Activated naive CD8-positive, alpha-beta T cell treated with anti-CD3 and anti-CD28 coated beads, Interleukin-2, amount 50 U/mL, for 24 hours (primary cell): ENCODE data around the gene TOPBP1.
"Not testable (repeated sequence)": the region's sequence is repeated elsewhere in the genome, so short reads cannot be mapped to it uniquely, and the experiment has no call there.

Experiments
- ATAC-seq: fragments of 150-1000 bp; cut with Tn5 transposase; one replicate; pipeline ENCODE4 v1.10.0; 2021
- DNase-seq: peaks from one replicate; pipeline ENCODE4 v3.0.0; 2021
- H3K27ac Mint-ChIP-seq: one replicate; pipeline ENCODE4 v1.8.0; 2021; ENCODE audit warnings: mild to moderate bottlenecking, mixed read lengths
- H3K27me3 Mint-ChIP-seq: one replicate; pipeline ENCODE4 v1.8.0; 2021; ENCODE audit warnings: mixed read lengths
- H3K36me3 Mint-ChIP-seq: one replicate; pipeline ENCODE4 v1.8.0; 2021; ENCODE audit warnings: low read depth, mixed read lengths
- H3K4me1 Mint-ChIP-seq: one replicate; pipeline ENCODE4 v1.8.0; 2021; ENCODE audit warnings: mixed read lengths
- H3K4me3 Mint-ChIP-seq: one replicate; pipeline ENCODE4 v1.8.0; 2021; ENCODE audit warnings: mild to moderate bottlenecking, moderate library complexity, mixed read lengths
- H3K9me3 Mint-ChIP-seq: one replicate; pipeline ENCODE4 v1.8.0; 2021; ENCODE audit warnings: mixed read lengths

Gene TOPBP1

DNA sequence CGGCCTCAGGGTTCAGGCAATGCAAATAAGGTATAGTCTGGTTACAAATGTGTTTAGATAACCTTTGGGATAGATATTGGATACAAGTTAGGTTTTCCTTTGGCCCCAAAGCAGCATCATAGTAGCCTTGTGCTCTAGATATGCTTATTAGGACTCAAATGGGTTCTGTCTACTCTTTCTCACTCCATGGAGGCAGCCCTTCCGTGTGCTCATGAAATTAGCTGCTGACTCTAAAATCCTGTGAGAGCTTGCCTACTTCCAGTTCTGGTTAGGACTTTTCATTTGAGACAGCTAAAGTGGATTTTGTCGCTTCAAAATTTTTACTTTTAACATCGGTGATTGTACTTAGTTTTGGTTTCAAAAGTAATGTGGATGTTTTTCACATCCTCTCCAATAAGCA lies 86.7 kb downstream of the TOPBP1 start:
- Mint-ChIP-seq H3K4me1 (peaks cover 73% of the 10 kb centered on the region), H3K4me3 (peak overlapping the region; percentile 98), H3K27me3 (peaks cover 3% of the 10 kb centered on the region), H3K36me3 (peaks cover 55% of the 10 kb centered on the region), H3K27ac (peak overlapping the region; percentile 97), H3K9me3 (no peaks in the 10 kb centered on the region)
- DNase-seq: no peak
- no peak for ATAC-seq

DNA sequence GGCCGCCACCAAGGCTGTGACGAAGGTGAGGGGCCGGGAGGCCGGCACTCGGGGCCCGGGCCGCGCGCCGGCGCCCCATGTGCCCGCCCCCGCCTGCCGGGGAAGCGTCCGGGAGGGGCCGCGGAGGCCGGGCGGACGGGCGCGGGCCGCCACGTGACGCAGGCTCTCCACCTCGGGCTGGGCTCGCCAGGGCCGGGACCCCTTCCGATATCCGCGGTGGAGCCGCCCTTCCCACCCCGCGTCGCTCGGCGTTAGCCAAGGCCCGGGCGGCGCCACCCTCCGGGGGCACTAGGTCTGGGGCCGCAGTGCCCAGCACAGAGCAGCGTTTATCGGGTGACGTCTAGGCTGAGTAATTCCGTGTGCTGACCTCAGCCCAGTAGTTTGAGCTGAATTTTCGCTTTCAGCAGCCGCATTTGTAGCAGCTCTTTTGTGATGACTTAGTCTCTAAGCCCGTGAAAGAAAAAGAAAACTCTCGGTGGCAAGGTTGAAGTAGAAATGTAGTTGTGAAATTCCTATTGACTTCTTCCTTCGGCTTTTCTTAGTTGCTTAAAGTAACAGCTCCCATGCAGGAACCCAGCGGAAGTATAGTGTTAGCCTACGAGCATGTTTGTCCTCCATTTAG lies 87.4 kb downstream of the TOPBP1 start:
- H3K4me1 Mint-ChIP-seq: peaks cover 71% of the 10 kb centered on the region
- H3K36me3 Mint-ChIP-seq: peaks cover 49% of the 10 kb centered on the region
- peak overlapping the region; percentile 97 for H3K27ac Mint-ChIP-seq
- H3K27me3 Mint-ChIP-seq: peaks cover 3% of the 10 kb centered on the region
- DNase-seq (peak; percentile 73), ATAC-seq (peak; percentile 64)
- peak overlapping the region; percentile 98 for H3K4me3 Mint-ChIP-seq
- H3K9me3 Mint-ChIP-seq: no peaks in the 10 kb centered on the region

DNA sequence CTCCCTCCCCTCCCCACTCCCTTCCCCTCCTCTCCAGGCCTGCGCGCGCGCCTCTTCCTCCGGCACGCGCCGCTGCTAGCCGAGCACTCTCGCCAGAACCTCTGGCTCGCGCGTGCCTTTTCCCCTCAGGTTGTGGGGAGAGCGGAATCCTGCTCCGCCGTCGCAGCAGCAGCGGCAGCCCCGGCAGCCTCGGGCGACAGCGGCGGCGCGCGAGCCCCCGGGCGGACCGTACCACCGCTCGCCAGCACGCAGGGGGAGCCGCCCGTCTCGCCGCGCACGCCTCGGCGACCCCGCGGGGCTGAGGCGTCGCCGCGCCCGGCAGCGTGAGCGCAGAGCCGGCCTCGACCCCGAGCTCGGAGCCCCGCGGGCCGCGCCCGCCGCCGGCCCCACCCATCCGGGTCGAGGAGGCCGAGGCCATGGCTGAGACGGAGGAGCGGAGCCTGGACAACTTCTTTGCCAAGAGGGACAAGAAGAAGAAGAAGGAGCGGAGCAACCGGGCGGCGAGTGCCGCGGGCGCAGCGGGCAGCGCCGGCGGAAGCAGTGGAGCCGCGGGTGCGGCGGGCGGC lies 88.0 kb downstream of the TOPBP1 start, which contains the start of gene CDV3:
Gene CDV3 (plus strand): TSS at position 58 of the 566 bp plus-strand sequence. CDS start 359 bp downstream, at position 417.
- Mint-ChIP-seq H3K36me3 (peaks cover 43% of the 10 kb centered on the region), H3K4me1 (peaks cover 65% of the 10 kb centered on the region), H3K9me3 (no peaks in the 10 kb centered on the region), H3K27ac (peak within 1 kb of the TSS; percentile 98), H3K27me3 (peaks cover 3% of the 10 kb centered on the region), H3K4me3 (peak within 1 kb of the TSS; percentile 98)
- no peak for DNase-seq
- ATAC-seq: peak; percentile 25

DNA sequence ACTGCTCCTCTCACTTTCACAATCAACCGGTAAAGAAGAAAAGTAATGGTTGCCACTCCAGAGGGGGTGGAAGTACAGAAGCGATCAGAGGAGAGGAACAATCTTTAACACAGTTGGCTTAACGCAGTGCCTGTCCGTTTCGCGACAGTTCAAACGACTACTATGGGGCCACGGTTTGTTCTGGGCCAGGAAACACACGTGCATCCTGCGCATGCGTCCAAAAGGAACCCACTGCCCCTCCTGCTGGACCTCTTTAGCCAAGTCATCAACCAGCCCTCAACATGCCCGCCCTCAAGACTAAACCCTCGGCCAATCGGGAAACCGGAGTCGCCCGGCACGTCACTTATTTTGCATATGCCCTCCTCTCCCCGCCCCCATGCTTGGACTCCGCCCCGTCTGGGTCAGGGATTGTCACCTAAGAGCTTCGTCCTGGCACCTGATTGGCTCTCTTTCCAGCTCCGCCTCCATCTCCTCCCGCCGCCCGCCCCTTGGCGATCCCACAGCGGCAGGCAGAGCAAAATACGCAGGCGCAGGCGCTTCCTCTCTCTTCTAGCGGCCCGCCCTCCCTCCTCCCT lies 88.6 kb downstream of the TOPBP1 start:
- H3K4me3 Mint-ChIP-seq: peak overlapping the region; percentile 84
- H3K9me3 Mint-ChIP-seq: no peaks in the 10 kb centered on the region
- peak overlapping the region; percentile 98 for H3K27ac Mint-ChIP-seq
- ATAC-seq: peak; percentile 81
- DNase-seq: peak; percentile 100
- peaks cover 60% of the 10 kb centered on the region for H3K4me1 Mint-ChIP-seq
- peaks cover 37% of the 10 kb centered on the region for H3K36me3 Mint-ChIP-seq
- peaks cover 3% of the 10 kb centered on the region for H3K27me3 Mint-ChIP-seq

DNA sequence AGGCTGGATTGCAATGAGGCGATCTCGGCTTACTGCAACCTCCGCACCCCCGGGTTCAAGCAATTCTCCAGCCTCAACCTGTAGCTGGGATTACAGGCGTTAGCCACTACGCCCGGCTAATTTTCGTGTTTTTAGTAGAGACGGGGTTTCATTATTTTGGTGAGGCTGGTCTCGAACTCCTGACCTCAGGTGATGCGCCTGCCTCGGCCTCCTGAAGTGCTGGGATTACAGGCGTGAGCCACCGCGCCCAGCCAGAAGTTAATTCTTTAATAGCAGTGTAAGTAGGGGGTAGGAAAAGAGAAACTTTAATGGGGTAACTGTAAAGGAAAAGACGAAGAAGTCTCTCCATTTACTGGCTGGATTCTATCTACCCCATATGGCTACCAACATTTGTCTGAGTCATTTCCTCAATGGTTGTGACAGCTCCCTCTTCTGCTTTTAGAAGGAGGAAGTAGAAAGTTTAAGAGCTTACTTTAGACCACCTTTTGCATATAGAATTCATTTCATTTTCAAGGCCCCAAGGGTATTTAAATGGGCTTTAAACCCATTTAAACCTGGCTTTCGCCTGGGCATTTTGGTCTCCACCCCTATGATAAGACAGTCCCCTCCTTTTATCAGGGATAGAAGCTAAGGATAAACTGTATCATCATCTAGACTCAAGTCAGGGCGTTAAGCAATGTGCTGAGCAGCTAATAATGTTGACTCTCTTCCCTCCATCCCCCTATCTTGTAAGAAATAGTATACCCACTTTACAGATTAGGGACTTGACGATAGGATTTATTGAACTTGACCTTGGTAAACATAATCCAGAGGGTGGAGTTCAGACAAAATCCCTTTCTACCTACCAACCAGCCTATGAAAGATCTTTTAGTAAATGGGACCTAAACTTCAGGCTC lies 89.3 kb downstream of the TOPBP1 start:
- no peak for ATAC-seq
- H3K36me3 Mint-ChIP-seq: peaks cover 30% of the 10 kb centered on the region
- DNase-seq: no peak

DNA sequence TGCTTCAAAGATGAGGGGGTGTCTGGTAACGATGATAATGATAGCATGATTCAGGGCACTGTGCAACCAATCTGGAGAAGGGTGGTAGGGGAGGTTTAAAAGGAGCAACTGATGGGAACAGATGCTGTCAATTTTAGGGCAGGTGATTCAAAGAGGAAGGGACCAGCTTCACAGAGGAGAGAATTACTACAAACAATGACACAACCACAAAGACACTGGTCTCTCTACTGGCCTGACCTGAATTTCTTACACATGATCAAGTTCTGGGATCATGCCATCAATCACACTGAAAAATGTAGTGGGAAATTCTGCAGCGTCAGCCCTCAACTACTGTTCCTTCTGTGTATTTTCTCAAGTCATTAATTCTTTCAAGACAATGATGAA lies 90.8 kb downstream of the TOPBP1 start:
- Mint-ChIP-seq H3K27ac (peak overlapping the region; percentile 46), H3K27me3 (peaks cover 3% of the 10 kb centered on the region)
- ATAC-seq: no peak

More for the DNA sequence above, 89.3 kb downstream of the TOPBP1 start:
- no peaks in the 10 kb centered on the region for H3K9me3 Mint-ChIP-seq
- H3K4me1 Mint-ChIP-seq: peaks cover 52% of the 10 kb centered on the region
- peaks cover 3% of the 10 kb centered on the region for H3K27me3 Mint-ChIP-seq
- H3K4me3 Mint-ChIP-seq: peak overlapping the region; percentile 84
- peak overlapping the region; percentile 98 for H3K27ac Mint-ChIP-seq

DNA sequence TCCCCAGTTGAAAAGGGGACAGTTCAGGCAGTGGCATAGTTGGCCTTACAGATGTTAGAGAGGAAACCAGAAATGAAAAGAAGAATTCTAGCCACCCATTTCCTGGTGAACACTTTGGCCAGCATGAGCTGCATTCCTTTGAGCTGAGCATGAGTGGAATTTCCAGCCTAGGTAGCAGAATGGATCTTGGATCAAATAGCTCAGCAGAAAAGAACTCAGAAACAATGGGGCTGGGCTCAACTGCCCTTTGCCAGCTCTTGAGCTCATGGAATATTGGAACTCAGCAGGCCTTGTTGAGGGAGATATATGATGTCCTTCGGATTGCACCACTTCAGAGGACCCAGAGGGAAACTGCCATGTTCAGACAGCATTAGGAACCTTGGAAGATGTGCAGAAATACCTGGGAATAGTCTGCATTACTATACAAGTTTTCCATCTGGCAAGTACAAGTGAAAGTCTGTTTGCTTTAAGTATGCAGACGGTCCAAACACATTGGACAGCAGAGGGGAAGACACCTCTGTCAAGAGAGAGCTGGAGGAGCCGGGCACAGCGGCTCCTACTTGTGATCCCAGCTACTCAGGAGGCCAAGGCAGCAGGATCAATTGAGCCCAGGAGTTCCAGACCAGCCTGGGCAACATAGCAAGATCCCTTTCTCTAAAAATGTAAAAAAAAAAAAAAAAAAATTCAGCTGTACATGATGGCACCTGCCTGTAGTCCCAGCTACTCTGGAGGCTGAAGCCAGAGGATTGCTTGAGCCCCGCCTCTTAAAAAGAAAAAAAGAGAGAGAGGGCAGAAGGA lies 91.4 kb downstream of the TOPBP1 start:
- Mint-ChIP-seq H3K36me3 (peaks cover 11% of the 10 kb centered on the region), H3K4me3 (peak overlapping the region; percentile 17)

More for the DNA sequence above, 90.8 kb downstream of the TOPBP1 start:
- Mint-ChIP-seq H3K36me3 (peaks cover 17% of the 10 kb centered on the region), H3K4me1 (peaks cover 38% of the 10 kb centered on the region), H3K9me3 (no peaks in the 10 kb centered on the region), H3K4me3 (peak overlapping the region; percentile 17)
- no peak for DNase-seq

DNA sequence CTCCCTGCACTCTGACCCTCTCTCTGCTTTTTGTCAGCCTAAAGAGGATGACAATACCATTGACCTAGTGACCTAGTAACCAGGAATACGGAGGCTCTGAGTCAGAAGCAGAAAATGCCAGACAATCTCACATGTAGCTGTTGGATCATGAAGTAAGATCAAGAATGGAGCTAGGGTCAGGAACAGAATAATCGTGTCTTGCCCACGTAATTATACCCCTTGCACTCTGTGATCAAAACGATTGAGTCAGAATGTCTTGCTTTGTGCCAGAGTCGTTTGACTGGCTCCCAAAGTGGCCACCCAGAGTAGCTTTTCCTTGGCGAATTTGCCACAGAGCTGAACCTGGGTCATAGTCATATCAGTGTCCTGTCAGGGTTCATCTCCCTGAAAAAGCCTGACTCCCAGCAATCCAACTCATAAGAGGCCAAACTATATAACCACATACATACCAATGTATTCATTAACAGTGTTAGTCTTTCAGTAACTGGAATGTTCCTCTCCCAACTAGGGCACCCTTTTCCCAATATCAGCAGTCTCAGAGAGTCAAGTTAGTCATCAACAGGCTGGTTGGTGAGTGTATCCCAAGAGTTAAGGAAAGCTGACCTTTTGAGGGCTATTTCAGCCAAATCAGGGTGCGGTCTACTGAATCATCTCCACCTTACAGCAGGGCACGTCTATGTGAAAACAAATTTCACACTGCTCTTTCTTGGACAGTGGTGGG lies 93.3 kb downstream of the TOPBP1 start:
- Mint-ChIP-seq H3K27me3 (peaks cover 3% of the 10 kb centered on the region), H3K36me3 (peaks cover 2% of the 10 kb centered on the region), H3K9me3 (no peaks in the 10 kb centered on the region), H3K4me3 (no peak overlapping the region), H3K4me1 (peaks cover 31% of the 10 kb centered on the region), H3K27ac (no peak overlapping the region)
- no peak for ATAC-seq
- DNase-seq: no peak

More for the DNA sequence above, 91.4 kb downstream of the TOPBP1 start:
- Mint-ChIP-seq H3K27ac (peak overlapping the region; percentile 46), H3K9me3 (no peaks in the 10 kb centered on the region), H3K4me1 (peaks cover 33% of the 10 kb centered on the region), H3K27me3 (peaks cover 3% of the 10 kb centered on the region)
- no peak for ATAC-seq
- DNase-seq: no peak

DNA sequence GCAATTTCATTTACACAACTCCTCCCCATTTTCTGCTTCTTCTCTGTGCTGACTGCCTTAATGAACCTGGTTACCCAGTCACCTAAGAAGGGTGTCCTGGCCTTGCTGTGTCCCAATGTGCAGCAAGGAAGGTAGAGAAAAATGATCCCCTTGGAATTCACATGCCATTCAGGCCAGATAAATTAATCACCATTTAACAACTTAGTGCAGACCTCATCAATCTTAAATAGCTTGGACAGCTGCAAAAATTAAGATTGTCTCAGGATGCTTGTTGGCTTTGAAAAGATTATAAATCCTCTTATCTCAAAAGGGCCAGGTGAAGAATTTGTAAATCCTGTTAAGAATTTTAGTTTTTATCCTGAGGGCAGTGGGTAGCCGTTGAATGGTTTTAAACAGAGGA lies 97.9 kb downstream of the TOPBP1 start:
- Mint-ChIP-seq H3K27ac (no peak overlapping the region), H3K36me3 (no peaks in the 10 kb centered on the region), H3K4me1 (no peaks in the 10 kb centered on the region), H3K4me3 (no peak overlapping the region), H3K9me3 (no peaks in the 10 kb centered on the region), H3K27me3 (no peaks in the 10 kb centered on the region)
- ATAC-seq: no peak
- DNase-seq: no peak

DNA sequence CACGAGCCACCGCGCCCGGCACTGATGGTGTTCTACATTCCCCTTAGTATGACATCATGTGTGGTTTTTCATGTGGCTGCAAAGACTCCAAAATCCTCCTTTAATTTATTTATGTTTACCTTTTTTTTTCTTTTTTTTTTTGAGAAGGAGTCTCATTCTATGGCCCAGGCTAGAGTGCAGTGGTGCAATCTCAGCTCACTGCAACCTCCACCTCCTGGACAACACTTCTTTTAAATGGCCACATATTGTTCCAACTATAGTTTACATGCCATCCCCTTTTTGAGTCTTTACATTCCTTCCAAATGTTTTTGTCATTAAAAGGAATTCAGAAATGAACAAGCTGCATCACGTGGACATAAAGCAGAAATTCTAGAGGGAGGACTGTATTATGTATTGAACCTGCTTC lies 98.6 kb downstream of the TOPBP1 start:
- Mint-ChIP-seq H3K27ac (no peak overlapping the region), H3K4me3 (no peak overlapping the region), H3K36me3 (no peaks in the 10 kb centered on the region), H3K27me3 (no peaks in the 10 kb centered on the region), H3K4me1 (no peaks in the 10 kb centered on the region), H3K9me3 (no peaks in the 10 kb centered on the region)
- DNase-seq (no peak), ATAC-seq (no peak)

DNA sequence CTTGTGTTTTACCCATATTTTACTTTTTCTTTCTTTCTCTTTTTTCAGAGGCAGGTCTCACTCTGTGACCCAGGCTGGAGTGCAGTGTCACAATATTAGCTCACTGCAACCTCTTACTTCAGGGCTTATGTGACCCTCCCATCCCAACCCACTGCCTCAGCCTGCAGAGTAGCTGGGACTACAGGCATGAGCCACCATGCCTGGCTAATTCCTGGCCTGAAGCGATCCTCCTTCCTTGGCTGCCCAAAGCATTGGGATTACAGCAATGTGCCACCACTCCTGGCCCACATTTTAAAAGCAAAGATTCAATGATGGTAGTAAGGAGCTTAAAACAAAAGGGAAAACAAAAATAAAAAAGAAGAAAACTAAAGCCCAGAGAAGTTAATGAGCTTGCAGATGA lies 99.4 kb downstream of the TOPBP1 start:
- Mint-ChIP-seq H3K27me3 (no peaks in the 10 kb centered on the region), H3K27ac (no peak overlapping the region), H3K9me3 (no peaks in the 10 kb centered on the region), H3K4me1 (no peaks in the 10 kb centered on the region), H3K4me3 (no peak overlapping the region), H3K36me3 (no peaks in the 10 kb centered on the region)
- ATAC-seq (no peak), DNase-seq (no peak)

DNA sequence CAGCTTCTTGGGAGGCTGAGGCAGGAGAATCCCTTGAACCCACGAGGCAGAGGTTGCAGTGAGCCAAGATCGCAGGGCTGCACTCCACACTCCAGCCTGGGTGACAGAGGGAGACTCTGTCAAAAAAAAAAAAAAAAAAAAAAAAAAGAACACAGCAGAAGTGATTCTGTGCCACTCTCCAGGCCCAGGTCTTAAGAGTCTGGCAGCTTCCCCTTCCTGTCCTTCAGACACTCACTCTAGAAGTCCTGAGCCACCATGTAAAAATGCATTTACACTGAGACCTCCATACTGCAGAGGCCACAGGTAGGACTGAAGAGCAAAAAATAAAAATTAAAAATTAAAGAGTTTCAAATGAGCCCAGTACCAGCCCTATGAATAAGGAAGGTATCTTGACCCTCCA lies 100.1 kb downstream of the TOPBP1 start:
- Mint-ChIP-seq H3K9me3 (no peaks in the 10 kb centered on the region), H3K36me3 (no peaks in the 10 kb centered on the region), H3K27ac (no peak overlapping the region), H3K27me3 (no peaks in the 10 kb centered on the region), H3K4me1 (no peaks in the 10 kb centered on the region), H3K4me3 (no peak overlapping the region)
- DNase-seq: no peak
- no peak for ATAC-seq

DNA sequence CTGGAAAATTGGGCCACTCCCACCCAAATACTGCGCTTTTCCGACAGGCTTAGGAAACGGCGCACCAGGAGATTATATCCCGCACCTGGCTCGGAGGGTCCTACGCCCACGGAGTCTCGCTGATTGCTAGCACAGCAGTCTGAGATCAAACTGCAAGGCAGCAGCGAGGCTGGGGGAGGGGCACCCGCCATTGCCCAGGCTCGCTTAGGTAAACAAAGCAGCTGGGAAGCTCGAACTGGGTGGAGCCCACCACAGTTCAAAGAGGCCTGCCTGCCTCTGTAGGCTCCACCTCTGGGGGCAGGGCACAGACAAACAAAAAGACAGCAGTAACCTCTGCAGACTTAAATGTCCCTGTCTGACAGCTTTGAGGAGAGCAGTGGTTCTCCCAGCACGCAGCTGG lies 110.2 kb downstream of the TOPBP1 start:
- H3K36me3 Mint-ChIP-seq, H3K9me3 Mint-ChIP-seq: not testable (repeated sequence)

More for the DNA sequence above, 110.2 kb downstream of the TOPBP1 start:
- H3K4me1 Mint-ChIP-seq, H3K4me3 Mint-ChIP-seq, DNase-seq, H3K27me3 Mint-ChIP-seq, ATAC-seq, H3K27ac Mint-ChIP-seq: not testable (repeated sequence)
